OCI-LY7 (cell line): Measurements from ENCODE around the gene ACER2.

ENCODE experiments used
- EZH2phosphoT487 ChIP-seq: fragments of 200-600 bp; sonication (generic); IDR thresholded peaks from 2 replicates; pipeline ENCODE4 v1.6.1; 2018; ENCODE audit warnings: low read depth, borderline replicate concordance, mild to moderate bottlenecking, mixed run types, antibody characterized with exemption, low read length, moderate library complexity, mixed read lengths
- TF ChIP-seq, protein P1 (sequence below): fragments of 200-600 bp; sonication (generic); conservative IDR thresholded peaks from 2 replicates; pipeline ENCODE4 v1.5.1; 2014; ENCODE audit warnings: mild to moderate bottlenecking, antibody characterized with exemption, low read length, moderate library complexity, mixed read lengths

DNA sequence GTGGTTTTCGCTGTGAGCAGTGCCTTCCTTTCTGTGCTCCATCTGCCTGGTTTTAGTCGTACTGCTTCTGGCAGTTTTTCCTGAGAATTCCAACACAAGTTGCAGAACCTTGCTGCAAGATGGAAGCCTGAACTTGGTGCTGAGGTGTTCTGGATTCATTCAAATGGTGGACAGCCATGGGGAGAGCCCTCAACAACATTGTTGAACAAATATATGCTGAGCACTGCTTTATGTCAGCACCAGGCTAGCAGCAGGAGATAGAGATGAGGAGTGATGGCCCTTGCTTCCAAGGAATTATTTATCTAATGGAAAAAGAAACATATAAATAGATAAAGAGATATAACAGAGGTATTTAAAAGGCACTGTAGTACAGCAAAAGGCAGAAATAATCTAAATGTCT lies 21.5 kb upstream of the ACER2 start:
- TF ChIP-seq, protein P1, sequence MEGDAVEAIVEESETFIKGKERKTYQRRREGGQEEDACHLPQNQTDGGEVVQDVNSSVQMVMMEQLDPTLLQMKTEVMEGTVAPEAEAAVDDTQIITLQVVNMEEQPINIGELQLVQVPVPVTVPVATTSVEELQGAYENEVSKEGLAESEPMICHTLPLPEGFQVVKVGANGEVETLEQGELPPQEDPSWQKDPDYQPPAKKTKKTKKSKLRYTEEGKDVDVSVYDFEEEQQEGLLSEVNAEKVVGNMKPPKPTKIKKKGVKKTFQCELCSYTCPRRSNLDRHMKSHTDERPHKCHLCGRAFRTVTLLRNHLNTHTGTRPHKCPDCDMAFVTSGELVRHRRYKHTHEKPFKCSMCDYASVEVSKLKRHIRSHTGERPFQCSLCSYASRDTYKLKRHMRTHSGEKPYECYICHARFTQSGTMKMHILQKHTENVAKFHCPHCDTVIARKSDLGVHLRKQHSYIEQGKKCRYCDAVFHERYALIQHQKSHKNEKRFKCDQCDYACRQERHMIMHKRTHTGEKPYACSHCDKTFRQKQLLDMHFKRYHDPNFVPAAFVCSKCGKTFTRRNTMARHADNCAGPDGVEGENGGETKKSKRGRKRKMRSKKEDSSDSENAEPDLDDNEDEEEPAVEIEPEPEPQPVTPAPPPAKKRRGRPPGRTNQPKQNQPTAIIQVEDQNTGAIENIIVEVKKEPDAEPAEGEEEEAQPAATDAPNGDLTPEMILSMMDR, result no peak
- TF ChIP-seq EZH2phosphoT487, result no peak
